IMR-90 (cell line): Measurements from ENCODE around the gene ELMO1.

ENCODE experiments used
- CTCF ChIP-seq: conservative IDR thresholded peaks from 2 replicates; pipeline ENCODE4 v1.5.1; 2012; ENCODE audit warnings: mild to moderate bottlenecking, low read depth, low read length, improper control_type of control experiment
- MAFK ChIP-seq: IDR thresholded peaks from 2 replicates; pipeline ENCODE4 v1.6.1; 2012; ENCODE audit warnings: low read depth, low read length, improper control_type of control experiment
- MXI1 ChIP-seq: IDR thresholded peaks from 2 replicates; pipeline ENCODE4 v1.6.1; 2012; ENCODE audit warnings: low read depth, mild to moderate bottlenecking, low read length, moderate library complexity, borderline replicate concordance
- POLR2A ChIP-seq: IDR thresholded peaks from 2 replicates; pipeline ENCODE4 v1.6.1; 2012; ENCODE audit warnings: mild to moderate bottlenecking, low read depth, low read length
- RFX5 ChIP-seq: IDR thresholded peaks from 2 replicates; pipeline ENCODE4 v1.8.0; 2012; ENCODE audit warnings: low read depth, mild to moderate bottlenecking, low read length, moderate library complexity

- TF ChIP-seq CTCF = no peak
- TF ChIP-seq POLR2A = no peak
- TF ChIP-seq MAFK = no peak
- no peak for TF ChIP-seq MXI1
- no peak for TF ChIP-seq RFX5
These were observed 349.9 kb downstream of the ELMO1 start for GRCh38 chr7:37098762-37099161.
